Muscle layer of duodenum (tissue), 2 donors: ENCODE data around the gene CDC42BPA.

Experiments
- H3K27ac ChIP-seq: one replicate; pipeline ENCODE4 v1.7.0; 2013; ENCODE audit warnings: mild to moderate bottlenecking, low read length
- H3K27me3 ChIP-seq: one replicate; pipeline ENCODE4 v1.7.0; 2013; ENCODE audit warnings: low read depth, mild to moderate bottlenecking, control low read depth, low read length
- H3K36me3 ChIP-seq, 2 donors: one replicate each; pipeline ENCODE4 v1.7.0; 2013; ENCODE audit warnings: low read length in 2 of 2, control low read depth in 1 of 2, mild to moderate bottlenecking in 1 of 2; ENCODE audit not compliant: insufficient read depth in 2 of 2, control insufficient read depth in 1 of 2
- H3K4me1 ChIP-seq, 2 donors: one replicate each; pipeline ENCODE4 v1.7.0; 2013; ENCODE audit warnings: low read length in 2 of 2, mild to moderate bottlenecking in 2 of 2, control low read depth in 1 of 2, moderate library complexity in 1 of 2; ENCODE audit not compliant: insufficient read depth in 2 of 2, control insufficient read depth in 1 of 2
- H3K4me3 ChIP-seq, 2 donors: one replicate each; pipeline ENCODE4 v1.7.0; 2013; ENCODE audit warnings: low read length in 2 of 2, low read depth in 1 of 2, mild to moderate bottlenecking in 1 of 2
- H3K9me3 ChIP-seq, 2 donors: one replicate each; pipeline ENCODE4 v1.7.0; 2013; ENCODE audit warnings: low read length in 2 of 2, control low read depth in 1 of 2, mild to moderate bottlenecking in 1 of 2; ENCODE audit not compliant: control insufficient read depth in 1 of 2
- donor health status: healthy.

Gene CDC42BPA

GRCh38 chr1:227318016-227318852 lies at the start of gene CDC42BPA:
Gene CDC42BPA, minus strand, starts transcription at chr1:227318492. Its CDS starts 1,310 bp downstream, at chr1:227317182.
- peaks cover 0 to 7% of the 10 kb centered on the region in 2 donors for H3K4me1 ChIP-seq
- no peaks in the 10 kb centered on the region for H3K36me3 ChIP-seq
- H3K27me3 ChIP-seq, result no peaks in the 10 kb centered on the region
- no peaks in the 10 kb centered on the region for H3K9me3 ChIP-seq
- H3K4me3 ChIP-seq, result peak within 1 kb of the TSS; percentile 86 to 93
- H3K27ac ChIP-seq, result peak within 1 kb of the TSS; percentile 91

- Histone ChIP-seq H3K27me3 (no peaks in the 10 kb centered on the region), H3K4me1 (no peaks in the 10 kb centered on the region), H3K36me3 (no peaks in the 10 kb centered on the region), H3K9me3 (no peaks in the 10 kb centered on the region), H3K4me3 (no peak overlapping the region), H3K27ac (no peak overlapping the region)
Measured at GRCh38 chr1:227368009-227368408, 49.7 kb upstream of the CDC42BPA start.

- no peak overlapping the region for H3K4me3 ChIP-seq
- H3K4me1 ChIP-seq, result no peaks in the 10 kb centered on the region
- no peak overlapping the region for H3K27ac ChIP-seq
- H3K9me3 ChIP-seq, result no peaks in the 10 kb centered on the region
- no peaks in the 10 kb centered on the region for H3K36me3 ChIP-seq
- no peaks in the 10 kb centered on the region for H3K27me3 ChIP-seq
Measured at GRCh38 chr1:227365473-227366431, 47.5 kb upstream of the CDC42BPA start.

GRCh38 chr1:227364657-227365056 lies 46.4 kb upstream of the CDC42BPA start:
- H3K27ac ChIP-seq, result no peak overlapping the region
- H3K36me3 ChIP-seq, result no peaks in the 10 kb centered on the region
- no peaks in the 10 kb centered on the region for H3K27me3 ChIP-seq
- no peaks in the 10 kb centered on the region for H3K4me1 ChIP-seq
- H3K4me3 ChIP-seq, result no peak overlapping the region
- no peaks in the 10 kb centered on the region for H3K9me3 ChIP-seq

GRCh38 chr1:227363825-227364224 lies 45.5 kb upstream of the CDC42BPA start:
- H3K9me3 ChIP-seq, result no peaks in the 10 kb centered on the region
- no peak overlapping the region for H3K4me3 ChIP-seq
- no peaks in the 10 kb centered on the region for H3K4me1 ChIP-seq
- H3K27ac ChIP-seq, result no peak overlapping the region
- no peaks in the 10 kb centered on the region for H3K27me3 ChIP-seq
- H3K36me3 ChIP-seq, result no peaks in the 10 kb centered on the region

- H3K4me3 ChIP-seq, result no peak overlapping the region
- no peaks in the 10 kb centered on the region for H3K36me3 ChIP-seq
- H3K4me1 ChIP-seq, result peaks cover 0 to 10% of the 10 kb centered on the region in 2 donors
- no peaks in the 10 kb centered on the region for H3K27me3 ChIP-seq
- no peaks in the 10 kb centered on the region for H3K9me3 ChIP-seq
- H3K27ac ChIP-seq, result no peak overlapping the region
Measured at GRCh38 chr1:227362039-227362438, 43.7 kb upstream of the CDC42BPA start.

GRCh38 chr1:227357927-227358302 lies 39.6 kb upstream of the CDC42BPA start:
- H3K27ac ChIP-seq, result peak overlapping the region; percentile 52
- no peaks in the 10 kb centered on the region for H3K27me3 ChIP-seq
- no peak overlapping the region for H3K4me3 ChIP-seq
- H3K4me1 ChIP-seq, result peaks cover 0 to 10% of the 10 kb centered on the region in 2 donors
- H3K36me3 ChIP-seq, result no peaks in the 10 kb centered on the region
- no peaks in the 10 kb centered on the region for H3K9me3 ChIP-seq

GRCh38 chr1:227357171-227357926 lies 39.1 kb upstream of the CDC42BPA start:
- H3K27ac ChIP-seq, result peak overlapping the region; percentile 52

GRCh38 chr1:227356620-227357146 lies 38.4 kb upstream of the CDC42BPA start:
- H3K36me3 ChIP-seq, result no peaks in the 10 kb centered on the region
- peak overlapping the region; percentile 1 for H3K27ac ChIP-seq
- no peaks in the 10 kb centered on the region for H3K9me3 ChIP-seq
- H3K4me3 ChIP-seq, result no peak overlapping the region
- H3K4me1 ChIP-seq, result peaks cover under 1 to 10% of the 10 kb centered on the region in 2 donors
- no peaks in the 10 kb centered on the region for H3K27me3 ChIP-seq

More at GRCh38 chr1:227357171-227357926, 39.1 kb upstream of the CDC42BPA start:
- Histone ChIP-seq H3K4me3 (no peak overlapping the region), H3K4me1 (peaks cover 0 to 10% of the 10 kb centered on the region in 2 donors), H3K9me3 (no peaks in the 10 kb centered on the region), H3K36me3 (no peaks in the 10 kb centered on the region), H3K27me3 (no peaks in the 10 kb centered on the region)

- Histone ChIP-seq H3K27ac (no peak overlapping the region), H3K9me3 (no peaks in the 10 kb centered on the region), H3K4me1 (peaks cover 8 to 10% of the 10 kb centered on the region in 2 donors), H3K27me3 (no peaks in the 10 kb centered on the region), H3K4me3 (no peak overlapping the region), H3K36me3 (no peaks in the 10 kb centered on the region)
Measured at GRCh38 chr1:227355542-227356245, 37.4 kb upstream of the CDC42BPA start.
